IgD-negative memory B cell (primary cell): Measurements from ENCODE around the gene ACER3. TPM values are rescaled to one million over a fixed set of nuclear protein-coding genes. Genes with fewer than 3 reads are reported as not detected.

Experiments
- H3K27ac Mint-ChIP-seq, 3 donors: one replicate each; pipeline ENCODE4 v1.8.0; 2020 to 2022; ENCODE audit warnings: mild to moderate bottlenecking in 3 of 3, mixed read lengths in 3 of 3, moderate library complexity in 1 of 3
- H3K27me3 Mint-ChIP-seq: one replicate; pipeline ENCODE4 v1.8.0; 2021; ENCODE audit warnings: mixed read lengths
- H3K36me3 Mint-ChIP-seq: one replicate; pipeline ENCODE4 v1.8.0; 2020; ENCODE audit warnings: mild to moderate bottlenecking, mixed read lengths
- H3K4me1 Mint-ChIP-seq, 3 donors: one replicate each; pipeline ENCODE4 v1.8.0; 2020 to 2022; ENCODE audit warnings: mixed read lengths in 3 of 3, mild to moderate bottlenecking in 1 of 3
- H3K4me3 Mint-ChIP-seq, 4 donors: one replicate each; pipeline ENCODE4 v1.8.0; 2020 to 2022; ENCODE audit warnings: mild to moderate bottlenecking in 4 of 4, mixed read lengths in 4 of 4, moderate library complexity in 3 of 4
- H3K9me3 Mint-ChIP-seq, 3 donors: one replicate each; pipeline ENCODE4 v1.8.0; 2020 to 2021; ENCODE audit warnings: mixed read lengths in 3 of 3, mild to moderate bottlenecking in 1 of 3
- polyA plus RNA-seq: library from polyadenylated mRNA; unstranded; fragments of 300-500 nt; fragmentation: Illumina TruSeq; gene quantifications from one replicate; pipeline ENCODE4 v1.2.3, GENCODE V29; 2021

The ACER3 gene
- polyA plus RNA-seq, 1 donor from 2014 or later = 4.4 TPM

- Mint-ChIP-seq H3K36me3 (no peaks in the 10 kb centered on the region), H3K27me3 (peaks cover 6% of the 10 kb centered on the region), H3K27ac (peak overlapping the region in 1 of 3 donors; percentile 0), H3K4me3 (peak overlapping the region in 1 of 4 donors; percentile 59), H3K9me3 (peaks cover 0 to 12% (median 4%) of the 10 kb centered on the region in 3 donors), H3K4me1 (peaks cover 3 to 9% (median 3%) of the 10 kb centered on the region in 3 donors)
These were observed 202.7 kb downstream of the ACER3 start for GRCh38 chr11:77063407-77063806.

- H3K27ac Mint-ChIP-seq = peak overlapping the region in 1 of 3 donors; percentile 0
- peaks cover 3 to 9% (median 3%) of the 10 kb centered on the region in 3 donors for H3K4me1 Mint-ChIP-seq
These were observed 203.1 kb downstream of the ACER3 start for GRCh38 chr11:77063861-77064260.

GRCh38 chr11:77064648-77065217 is 204.0 kb downstream of the ACER3 start:
- H3K4me1 Mint-ChIP-seq = peaks cover 3 to 9% (median 3%) of the 10 kb centered on the region in 3 donors
- H3K36me3 Mint-ChIP-seq = no peaks in the 10 kb centered on the region
- peak overlapping the region in 3 of 4 donors; percentile 8 to 99 (median 78) for H3K4me3 Mint-ChIP-seq
- peaks cover 0 to 9% (median 4%) of the 10 kb centered on the region in 3 donors for H3K9me3 Mint-ChIP-seq
- H3K27ac Mint-ChIP-seq = peak overlapping the region in 2 of 3 donors; percentile 14 to 65
- H3K27me3 Mint-ChIP-seq = peaks cover 4% of the 10 kb centered on the region

More at GRCh38 chr11:77063861-77064260, 203.1 kb downstream of the ACER3 start:
- no peaks in the 10 kb centered on the region for H3K36me3 Mint-ChIP-seq
- H3K4me3 Mint-ChIP-seq = no peak overlapping the region
- H3K9me3 Mint-ChIP-seq = peaks cover 0 to 9% (median 4%) of the 10 kb centered on the region in 3 donors
- H3K27me3 Mint-ChIP-seq = peaks cover 4% of the 10 kb centered on the region

- Mint-ChIP-seq H3K36me3 (no peaks in the 10 kb centered on the region), H3K4me1 (peaks cover 3 to 9% (median 3%) of the 10 kb centered on the region in 3 donors), H3K9me3 (peaks cover 0 to 6% (median 0%) of the 10 kb centered on the region in 3 donors), H3K27me3 (peaks cover 4% of the 10 kb centered on the region), H3K27ac (peak overlapping the region; percentile 41 to 94 (median 59)), H3K4me3 (peak overlapping the region; percentile 82 to 99 (median 90))
These were observed 205.1 kb downstream of the ACER3 start for GRCh38 chr11:77065878-77066228.

GRCh38 chr11:77066229-77067042 is 205.7 kb downstream of the ACER3 start, which contains the start of gene CAPN5:
Gene CAPN5 (plus strand): TSS chr11:77066971. CDS start chr11:77084887, 17,916 bp downstream.
- peak within 1 kb of the TSS; percentile 82 to 99 (median 91) for H3K4me3 Mint-ChIP-seq
- H3K27ac Mint-ChIP-seq = peak within 1 kb of the TSS; percentile 41 to 94 (median 64)
- peaks cover under 1% of the 10 kb centered on the region for H3K27me3 Mint-ChIP-seq
- peaks cover 3 to 9% (median 3%) of the 10 kb centered on the region in 3 donors for H3K4me1 Mint-ChIP-seq
- H3K9me3 Mint-ChIP-seq = no peaks in the 10 kb centered on the region
- H3K36me3 Mint-ChIP-seq = no peaks in the 10 kb centered on the region

GRCh38 chr11:77067861-77068443 is 207.2 kb downstream of the ACER3 start:
- Mint-ChIP-seq H3K36me3 (no peaks in the 10 kb centered on the region), H3K27ac (peak overlapping the region; percentile 16 to 88 (median 64)), H3K27me3 (no peaks in the 10 kb centered on the region), H3K4me1 (peaks cover 3 to 9% (median 8%) of the 10 kb centered on the region in 3 donors), H3K4me3 (peak overlapping the region in 3 of 4 donors; percentile 76 to 90 (median 85)), H3K9me3 (peaks cover 0 to 2% (median 0%) of the 10 kb centered on the region in 3 donors)

GRCh38 chr11:77068457-77069335 is 208.0 kb downstream of the ACER3 start:
- Mint-ChIP-seq H3K27ac (peak overlapping the region in 1 of 3 donors; percentile 88), H3K9me3 (peaks cover 0 to 2% (median 0%) of the 10 kb centered on the region in 3 donors), H3K36me3 (no peaks in the 10 kb centered on the region), H3K27me3 (no peaks in the 10 kb centered on the region), H3K4me3 (peak overlapping the region in 3 of 4 donors; percentile 46 to 85 (median 70)), H3K4me1 (peaks cover 3 to 9% (median 8%) of the 10 kb centered on the region in 3 donors)

- peaks cover 0 to 2% (median 0%) of the 10 kb centered on the region in 3 donors for H3K9me3 Mint-ChIP-seq
- peaks cover 3 to 9% (median 8%) of the 10 kb centered on the region in 3 donors for H3K4me1 Mint-ChIP-seq
These were observed 208.7 kb downstream of the ACER3 start for GRCh38 chr11:77069336-77069968.

GRCh38 chr11:77069969-77070582 is 209.4 kb downstream of the ACER3 start:
- Mint-ChIP-seq H3K9me3 (peaks cover 0 to 2% (median 0%) of the 10 kb centered on the region in 3 donors), H3K27ac (no peak overlapping the region), H3K4me1 (peaks cover 3 to 9% (median 8%) of the 10 kb centered on the region in 3 donors), H3K4me3 (peak overlapping the region in 1 of 4 donors; percentile 38), H3K27me3 (no peaks in the 10 kb centered on the region), H3K36me3 (no peaks in the 10 kb centered on the region)

More at GRCh38 chr11:77069336-77069968, 208.7 kb downstream of the ACER3 start:
- Mint-ChIP-seq H3K36me3 (no peaks in the 10 kb centered on the region), H3K27ac (no peak overlapping the region), H3K27me3 (no peaks in the 10 kb centered on the region), H3K4me3 (peak overlapping the region in 2 of 4 donors; percentile 9 to 55)

- peak overlapping the region in 1 of 3 donors; percentile 83 for H3K27ac Mint-ChIP-seq
- peak overlapping the region in 1 of 4 donors; percentile 17 for H3K4me3 Mint-ChIP-seq
- no peaks in the 10 kb centered on the region for H3K27me3 Mint-ChIP-seq
- peaks cover 0 to 2% (median 0%) of the 10 kb centered on the region in 3 donors for H3K9me3 Mint-ChIP-seq
- H3K4me1 Mint-ChIP-seq = peaks cover 0 to 6% (median 1%) of the 10 kb centered on the region in 3 donors
- H3K36me3 Mint-ChIP-seq = no peaks in the 10 kb centered on the region
These were observed 210.4 kb downstream of the ACER3 start for GRCh38 chr11:77071077-77071476.

- Mint-ChIP-seq H3K36me3 (no peaks in the 10 kb centered on the region), H3K27me3 (no peaks in the 10 kb centered on the region), H3K4me3 (no peak overlapping the region), H3K27ac (no peak overlapping the region), H3K9me3 (peaks cover 0 to 2% (median 0%) of the 10 kb centered on the region in 3 donors), H3K4me1 (peaks cover 0 to 6% (median 0%) of the 10 kb centered on the region in 3 donors)
These were observed 211.2 kb downstream of the ACER3 start for GRCh38 chr11:77071671-77072605.

GRCh38 chr11:77072851-77073327 is 212.2 kb downstream of the ACER3 start:
- H3K4me3 Mint-ChIP-seq = no peak overlapping the region
- H3K4me1 Mint-ChIP-seq = peaks cover 0 to 6% (median 0%) of the 10 kb centered on the region in 3 donors
- H3K27me3 Mint-ChIP-seq = peaks cover 1% of the 10 kb centered on the region
- H3K36me3 Mint-ChIP-seq = no peaks in the 10 kb centered on the region
- H3K27ac Mint-ChIP-seq = no peak overlapping the region
- peaks cover 0 to 2% (median under 1%) of the 10 kb centered on the region in 3 donors for H3K9me3 Mint-ChIP-seq
